Natural killer cell (primary cell): ENCODE measurements around the gene TCL1B. TPM values are rescaled to one million over a fixed set of nuclear protein-coding genes. Genes with fewer than 3 reads are reported as not detected.

ENCODE experiments used
- ATAC-seq, 3 donors: fragments of 150-1000 bp in 2 of 3; fragments of 200-7000 bp in 1 of 3; cut with Tn5 transposase; 1 replicate in 1 of 3; 2 replicates in 2 of 3; pipeline ENCODE4 v1.10.0; 2021; ENCODE audit warnings: mild to moderate bottlenecking in 2 of 3, moderate library complexity in 2 of 3
- DNase-seq, 2 donors: peaks; one replicate each; pipeline versions ENCODE4 v3.0.0 to v3.0.0-alpha.2; 2013 to 2021; ENCODE audit warnings: mixed read lengths in 1 of 2
- H3K27ac ChIP-seq: one replicate; pipeline ENCODE4 v1.5.1; 2013; ENCODE audit warnings: mild to moderate bottlenecking, low read length
- H3K27me3 ChIP-seq: one replicate; pipeline ENCODE4 v1.6.1; 2013; ENCODE audit warnings: low read length; ENCODE audit not compliant: control insufficient read depth, insufficient read depth
- H3K36me3 ChIP-seq: one replicate; pipeline ENCODE4 v1.6.1; 2013; ENCODE audit warnings: low read length; ENCODE audit not compliant: control insufficient read depth, insufficient read depth
- H3K4me1 ChIP-seq: one replicate; pipeline ENCODE4 v1.6.1; 2013; ENCODE audit warnings: low read length; ENCODE audit not compliant: control insufficient read depth, insufficient read depth
- H3K4me3 ChIP-seq: one replicate; pipeline ENCODE4 v1.5.1; 2013; ENCODE audit warnings: low read length
- H3K9me3 ChIP-seq: one replicate; pipeline ENCODE4 v1.6.1; 2013; ENCODE audit warnings: low read length; ENCODE audit not compliant: control insufficient read depth, insufficient read depth
- H3K27ac Mint-ChIP-seq, 2 donors: one replicate each; pipeline ENCODE4 v1.8.0; 2022; ENCODE audit warnings: mild to moderate bottlenecking in 2 of 2, mixed read lengths in 2 of 2, moderate library complexity in 1 of 2
- H3K27me3 Mint-ChIP-seq, 2 donors: one replicate each; pipeline ENCODE4 v1.8.0; 2022; ENCODE audit warnings: low read depth in 2 of 2, mixed read lengths in 2 of 2
- H3K36me3 Mint-ChIP-seq: one replicate; pipeline ENCODE4 v1.8.0; 2022; ENCODE audit warnings: mixed read lengths
- H3K4me1 Mint-ChIP-seq, 2 donors: one replicate each; pipeline ENCODE4 v1.8.0; 2022; ENCODE audit warnings: mixed read lengths in 2 of 2
- H3K4me3 Mint-ChIP-seq: one replicate; pipeline ENCODE4 v1.8.0; 2022; ENCODE audit warnings: mild to moderate bottlenecking, moderate library complexity, mixed read lengths
- H3K9me3 Mint-ChIP-seq, 2 donors: one replicate each; pipeline ENCODE4 v1.8.0; 2022; ENCODE audit warnings: mixed read lengths in 2 of 2
- CTCF ChIP-seq: fragments of 200-600 bp; IDR thresholded peaks from one replicate; pipeline ENCODE4 v1.8.0; 2022; ENCODE audit warnings: antibody characterized with exemption
- WGBS: methylation state at CpG from one replicate; pipeline ENCODE4 v1.1.7; 2013; ENCODE audit warnings: missing lambda C conversion rate; ENCODE audit not compliant: insufficient coverage; 5-methylcytosine and 5-hydroxymethylcytosine counted together
- intact Hi-C: fragments of 100-400 bp; cut with micrococcal nuclease; formaldehyde crosslinking; loops from one replicate; pipeline ENCODE4 v1.14.2; 2022
- total RNA-seq, 4 donors: library from RNA; stranded (reverse); fragments of 120-200 nt in 1 of 4; gene quantifications; one replicate each; pipeline versions ENCODE4 v1.2.3 to v1.2.4, GENCODE V29; 2013 to 2022

The TCL1B gene
- total RNA-seq, 3 donors from 2014 or later (not counting 1 experiment from before 2014, with no cell fraction given) = not detected

- no peak overlapping the region for H3K27ac ChIP-seq
- Mint-ChIP-seq H3K9me3 (no peaks in the 10 kb centered on the region), H3K27ac (no peak overlapping the region), H3K27me3 (peaks cover 6 to 28% of the 10 kb centered on the region in 2 donors), H3K4me3 (no peak overlapping the region), H3K4me1 (peaks cover 0 to 5% of the 10 kb centered on the region in 2 donors), H3K36me3 (no peaks in the 10 kb centered on the region)
- TF ChIP-seq CTCF = no peak
- no peaks in the 10 kb centered on the region for H3K4me1 ChIP-seq
- no peaks in the 10 kb centered on the region for H3K27me3 ChIP-seq
- no peak overlapping the region for H3K4me3 ChIP-seq
- no peak for DNase-seq
- H3K9me3 ChIP-seq = no peaks in the 10 kb centered on the region
- intact Hi-C loops = no loop called here
- no peaks in the 10 kb centered on the region for H3K36me3 ChIP-seq
- 27% methylated on average over 3 of the region's 4 CpGs for WGBS
- no peak for ATAC-seq
These were observed 23.6 kb upstream of the TCL1B start for GRCh38 chr14:95662376-95663186.

GRCh38 chr14:95663226-95663797 is 22.9 kb upstream of the TCL1B start:
- ATAC-seq = no peak
- H3K9me3 Mint-ChIP-seq = no peaks in the 10 kb centered on the region
- no peak overlapping the region for H3K4me3 Mint-ChIP-seq
- H3K27me3 ChIP-seq = no peaks in the 10 kb centered on the region
- TF ChIP-seq CTCF = no peak
- no peak for DNase-seq
- H3K27ac Mint-ChIP-seq = no peak overlapping the region
- H3K36me3 ChIP-seq = no peaks in the 10 kb centered on the region
- no peaks in the 10 kb centered on the region for H3K4me1 ChIP-seq
- H3K27me3 Mint-ChIP-seq = peaks cover 6 to 23% of the 10 kb centered on the region in 2 donors
- H3K27ac ChIP-seq = no peak overlapping the region
- no peaks in the 10 kb centered on the region for H3K36me3 Mint-ChIP-seq
- WGBS = 86% methylated on average over 5 of the region's 5 CpGs
- H3K4me3 ChIP-seq = no peak overlapping the region
- intact Hi-C loops = no loop called here
- H3K4me1 Mint-ChIP-seq = peaks cover 0 to 5% of the 10 kb centered on the region in 2 donors
- no peaks in the 10 kb centered on the region for H3K9me3 ChIP-seq

GRCh38 chr14:95664066-95664465 is 22.2 kb upstream of the TCL1B start:
- 88% methylated on average over 3 of the region's 3 CpGs for WGBS
- Mint-ChIP-seq H3K9me3 (no peaks in the 10 kb centered on the region), H3K4me1 (peaks cover 0 to 5% of the 10 kb centered on the region in 2 donors), H3K4me3 (no peak overlapping the region), H3K36me3 (no peaks in the 10 kb centered on the region), H3K27me3 (peaks cover 4 to 23% of the 10 kb centered on the region in 2 donors), H3K27ac (no peak overlapping the region)
- Histone ChIP-seq H3K36me3 (no peaks in the 10 kb centered on the region), H3K4me1 (no peaks in the 10 kb centered on the region), H3K4me3 (no peak overlapping the region), H3K9me3 (no peaks in the 10 kb centered on the region), H3K27ac (no peak overlapping the region), H3K27me3 (no peaks in the 10 kb centered on the region)
- DNase-seq = no peak
- TF ChIP-seq CTCF = no peak
- ATAC-seq = no peak
- intact Hi-C loops = no loop called here
